HUES6 (cell line): Measurements from ENCODE around the gene LHPP.

Source experiments
- H3K27ac ChIP-seq: 2 replicates; pipeline ENCODE4 v1.7.0; 2013; ENCODE audit warnings: low read depth, mild to moderate bottlenecking, low read length, inconsistent platforms
- H3K27me3 ChIP-seq: 2 replicates; pipeline ENCODE4 v1.6.1; 2013; ENCODE audit warnings: low read length; ENCODE audit not compliant: control insufficient read depth, insufficient read depth
- H3K36me3 ChIP-seq: 2 replicates; pipeline ENCODE4 v1.6.1; 2013; ENCODE audit warnings: low read length; ENCODE audit not compliant: control insufficient read depth, insufficient read depth
- H3K4me1 ChIP-seq: 2 replicates; pipeline ENCODE4 v1.6.1; 2013; ENCODE audit warnings: low read length; ENCODE audit not compliant: control insufficient read depth, insufficient read depth
- H3K4me3 ChIP-seq: 2 replicates; pipeline ENCODE4 v1.5.1; 2013; ENCODE audit warnings: low read depth, low read length
- H3K9ac ChIP-seq: one replicate; pipeline ENCODE4 v1.6.1; 2013; ENCODE audit warnings: mild to moderate bottlenecking, low read length
- H3K9me3 ChIP-seq: 2 replicates; pipeline ENCODE4 v1.6.1; 2013; ENCODE audit warnings: low read depth, low read length; ENCODE audit not compliant: control insufficient read depth, insufficient read depth

Gene LHPP

GRCh38 chr10:124595143-124595883, 133.7 kb downstream of the LHPP start:
- no peaks in the 10 kb centered on the region for H3K27me3 ChIP-seq
- peaks cover 5% of the 10 kb centered on the region; the same call in 1 of the 2 replicates for H3K9me3 ChIP-seq
- no peak overlapping the region for H3K27ac ChIP-seq
- H3K9ac ChIP-seq, result no peak overlapping the region
- no peaks in the 10 kb centered on the region; the same call in 1 of the 2 replicates for H3K36me3 ChIP-seq
- no peak overlapping the region for H3K4me3 ChIP-seq
- no peaks in the 10 kb centered on the region; the same call in 1 of the 2 replicates for H3K4me1 ChIP-seq

- no peak overlapping the region for H3K27ac ChIP-seq
- no peaks in the 10 kb centered on the region for H3K4me1 ChIP-seq
- no peaks in the 10 kb centered on the region; the same call in 1 of the 2 replicates for H3K36me3 ChIP-seq
- H3K27me3 ChIP-seq, result no peaks in the 10 kb centered on the region
- peaks cover 5% of the 10 kb centered on the region; the same call in 1 of the 2 replicates for H3K9me3 ChIP-seq
- no peak overlapping the region for H3K4me3 ChIP-seq
- no peak overlapping the region for H3K9ac ChIP-seq
Observed at GRCh38 chr10:124596116-124596785, 134.6 kb downstream of the LHPP start.

- H3K27ac ChIP-seq, result no peak overlapping the region
- no peaks in the 10 kb centered on the region for H3K9me3 ChIP-seq
- H3K9ac ChIP-seq, result no peak overlapping the region
- no peaks in the 10 kb centered on the region for H3K27me3 ChIP-seq
- H3K4me1 ChIP-seq, result no peaks in the 10 kb centered on the region
- H3K4me3 ChIP-seq, result no peak overlapping the region
- H3K36me3 ChIP-seq, result no peaks in the 10 kb centered on the region
Observed at GRCh38 chr10:124596962-124597845, 135.6 kb downstream of the LHPP start.

- no peaks in the 10 kb centered on the region for H3K27me3 ChIP-seq
- no peaks in the 10 kb centered on the region for H3K9me3 ChIP-seq
- no peak overlapping the region for H3K4me3 ChIP-seq
- no peaks in the 10 kb centered on the region for H3K4me1 ChIP-seq
- H3K9ac ChIP-seq, result no peak overlapping the region
- no peaks in the 10 kb centered on the region for H3K36me3 ChIP-seq
- no peak overlapping the region for H3K27ac ChIP-seq
Observed at GRCh38 chr10:124597846-124598165, 136.2 kb downstream of the LHPP start.

- H3K27ac ChIP-seq, result no peak overlapping the region
- no peaks in the 10 kb centered on the region for H3K4me1 ChIP-seq
- no peaks in the 10 kb centered on the region for H3K36me3 ChIP-seq
- H3K27me3 ChIP-seq, result no peaks in the 10 kb centered on the region
- H3K4me3 ChIP-seq, result no peak overlapping the region
- no peaks in the 10 kb centered on the region for H3K9me3 ChIP-seq
- H3K9ac ChIP-seq, result no peak overlapping the region
Observed at GRCh38 chr10:124598196-124598595, 136.6 kb downstream of the LHPP start.

- no peak overlapping the region for H3K9ac ChIP-seq
- no peak overlapping the region for H3K4me3 ChIP-seq
Observed at GRCh38 chr10:124598773-124599587, 137.4 kb downstream of the LHPP start.

GRCh38 chr10:124599588-124600050, 138.0 kb downstream of the LHPP start:
- no peaks in the 10 kb centered on the region for H3K36me3 ChIP-seq
- no peaks in the 10 kb centered on the region for H3K27me3 ChIP-seq
- H3K4me1 ChIP-seq, result no peaks in the 10 kb centered on the region
- H3K4me3 ChIP-seq, result no peak overlapping the region
- H3K9ac ChIP-seq, result no peak overlapping the region
- no peak overlapping the region for H3K27ac ChIP-seq
- no peaks in the 10 kb centered on the region for H3K9me3 ChIP-seq

More at GRCh38 chr10:124598773-124599587, 137.4 kb downstream of the LHPP start:
- Histone ChIP-seq H3K36me3 (no peaks in the 10 kb centered on the region), H3K27me3 (no peaks in the 10 kb centered on the region), H3K27ac (no peak overlapping the region), H3K4me1 (no peaks in the 10 kb centered on the region), H3K9me3 (no peaks in the 10 kb centered on the region)

GRCh38 chr10:124600051-124600880, 138.6 kb downstream of the LHPP start:
- H3K4me3 ChIP-seq, result no peak overlapping the region
- no peak overlapping the region for H3K27ac ChIP-seq
- H3K4me1 ChIP-seq, result no peaks in the 10 kb centered on the region
- H3K27me3 ChIP-seq, result no peaks in the 10 kb centered on the region
- no peaks in the 10 kb centered on the region for H3K9me3 ChIP-seq
- no peak overlapping the region for H3K9ac ChIP-seq
- no peaks in the 10 kb centered on the region for H3K36me3 ChIP-seq

GRCh38 chr10:124601016-124601415, 139.4 kb downstream of the LHPP start:
- H3K9me3 ChIP-seq, result no peaks in the 10 kb centered on the region
- H3K36me3 ChIP-seq, result no peaks in the 10 kb centered on the region
- no peak overlapping the region for H3K9ac ChIP-seq
- H3K27ac ChIP-seq, result no peak overlapping the region
- no peak overlapping the region for H3K4me3 ChIP-seq
- H3K4me1 ChIP-seq, result no peaks in the 10 kb centered on the region
- no peaks in the 10 kb centered on the region for H3K27me3 ChIP-seq
